ENCODE results near the gene ZHX3.

The ZHX3 gene

DNA sequence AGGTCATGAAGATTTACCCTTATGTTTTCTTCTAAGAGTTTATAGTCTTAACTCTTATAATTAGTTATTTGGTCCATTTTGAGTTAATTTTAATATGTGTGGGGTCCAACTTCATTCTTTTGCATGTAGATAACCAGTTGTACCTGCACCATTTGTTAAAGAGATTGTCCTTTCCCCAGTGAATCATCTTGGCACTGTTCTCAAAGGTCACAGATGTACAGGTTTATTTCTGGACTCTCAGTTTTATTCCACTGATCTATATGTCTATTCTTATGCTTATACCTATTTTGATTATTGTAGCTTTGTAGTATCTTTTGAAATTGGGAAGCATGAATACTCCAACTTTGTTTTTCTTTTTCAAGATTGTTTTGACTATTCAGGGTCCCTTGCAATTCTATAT, 44.1 kb downstream of the ZHX3 start:
- Histone ChIP-seq H3K27me3 (replicated peaks) (no peaks in the 10 kb centered on the region), H3K4me3 (ENCODE audit: low read depth, low read length) (no peak overlapping the region), H3K36me3 (replicated peaks) (no peaks in the 10 kb centered on the region), H3K27ac (no peak overlapping the region)
- in situ Hi-C loops (cut with HindIII; ENCODE audit: low pct_ligation_motif_present, low sequenced_read_pairs), result no loop called here
- no peak for DNase-seq
- TF ChIP-seq, protein P1, sequence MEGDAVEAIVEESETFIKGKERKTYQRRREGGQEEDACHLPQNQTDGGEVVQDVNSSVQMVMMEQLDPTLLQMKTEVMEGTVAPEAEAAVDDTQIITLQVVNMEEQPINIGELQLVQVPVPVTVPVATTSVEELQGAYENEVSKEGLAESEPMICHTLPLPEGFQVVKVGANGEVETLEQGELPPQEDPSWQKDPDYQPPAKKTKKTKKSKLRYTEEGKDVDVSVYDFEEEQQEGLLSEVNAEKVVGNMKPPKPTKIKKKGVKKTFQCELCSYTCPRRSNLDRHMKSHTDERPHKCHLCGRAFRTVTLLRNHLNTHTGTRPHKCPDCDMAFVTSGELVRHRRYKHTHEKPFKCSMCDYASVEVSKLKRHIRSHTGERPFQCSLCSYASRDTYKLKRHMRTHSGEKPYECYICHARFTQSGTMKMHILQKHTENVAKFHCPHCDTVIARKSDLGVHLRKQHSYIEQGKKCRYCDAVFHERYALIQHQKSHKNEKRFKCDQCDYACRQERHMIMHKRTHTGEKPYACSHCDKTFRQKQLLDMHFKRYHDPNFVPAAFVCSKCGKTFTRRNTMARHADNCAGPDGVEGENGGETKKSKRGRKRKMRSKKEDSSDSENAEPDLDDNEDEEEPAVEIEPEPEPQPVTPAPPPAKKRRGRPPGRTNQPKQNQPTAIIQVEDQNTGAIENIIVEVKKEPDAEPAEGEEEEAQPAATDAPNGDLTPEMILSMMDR (IDR thresholded peaks at IDR 0.05; ENCODE audit: low read depth, low read length, missing control alignments), result no peak

- no peak overlapping the region for H3K27ac ChIP-seq
- no peaks in the 10 kb centered on the region for H3K27me3 ChIP-seq (replicated peaks)
- H3K36me3 ChIP-seq (replicated peaks), result no peaks in the 10 kb centered on the region
- TF ChIP-seq, protein P1 (IDR thresholded peaks at IDR 0.05; ENCODE audit: low read depth, low read length, missing control alignments), result no peak
- no peak overlapping the region for H3K4me3 ChIP-seq (ENCODE audit: low read depth, low read length)
- in situ Hi-C loops (cut with HindIII; ENCODE audit: low pct_ligation_motif_present, low sequenced_read_pairs), result no loop called here
- no peak for DNase-seq
Measured at GRCh38 chr20:41272339-41272738, 45.2 kb downstream of the ZHX3 start.

DNA sequence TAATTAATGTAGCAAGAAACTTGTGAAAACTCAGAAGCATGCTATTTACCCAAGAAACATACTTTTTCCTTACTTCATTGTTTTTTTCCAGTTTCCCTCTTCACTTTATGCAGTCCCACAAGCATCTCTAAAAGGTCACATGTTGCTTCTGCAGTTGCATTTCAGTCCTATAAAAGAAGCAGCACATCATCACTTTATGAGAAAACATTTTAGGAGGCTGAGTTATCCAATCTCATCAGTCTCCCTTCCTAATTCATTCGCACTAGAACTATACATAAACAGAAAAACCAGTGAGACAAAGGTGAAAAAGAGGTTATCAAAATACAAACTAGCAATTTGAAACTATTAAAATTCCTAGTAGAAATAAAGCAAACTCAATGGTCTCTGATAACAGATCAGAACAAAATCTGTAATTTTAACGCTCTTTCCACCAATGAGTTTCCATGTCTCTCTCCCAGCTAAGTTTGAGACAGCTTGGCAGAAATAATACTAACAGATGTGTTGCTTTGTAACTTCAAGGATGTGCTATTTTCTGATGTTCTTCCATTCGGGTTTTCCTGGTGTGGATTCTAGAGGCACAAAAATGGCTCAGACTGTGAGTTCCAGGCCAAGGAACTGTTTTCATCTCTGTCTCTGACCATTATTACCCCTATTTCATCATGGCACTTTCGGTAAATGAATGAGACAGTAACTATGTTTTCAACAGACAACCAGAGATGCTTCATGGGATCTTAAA, 48.4 kb downstream of the ZHX3 start:
- Histone ChIP-seq H3K36me3 (replicated peaks) (no peaks in the 10 kb centered on the region), H3K27ac (no peak overlapping the region), H3K4me3 (ENCODE audit: low read depth, low read length) (no peak overlapping the region), H3K27me3 (replicated peaks) (no peaks in the 10 kb centered on the region)
- TF ChIP-seq, protein P1 (IDR thresholded peaks at IDR 0.05; ENCODE audit: low read depth, low read length, missing control alignments), result no peak
- DNase-seq, result no peak
- in situ Hi-C loops (cut with HindIII; ENCODE audit: low pct_ligation_motif_present, low sequenced_read_pairs), result no loop called here

DNA sequence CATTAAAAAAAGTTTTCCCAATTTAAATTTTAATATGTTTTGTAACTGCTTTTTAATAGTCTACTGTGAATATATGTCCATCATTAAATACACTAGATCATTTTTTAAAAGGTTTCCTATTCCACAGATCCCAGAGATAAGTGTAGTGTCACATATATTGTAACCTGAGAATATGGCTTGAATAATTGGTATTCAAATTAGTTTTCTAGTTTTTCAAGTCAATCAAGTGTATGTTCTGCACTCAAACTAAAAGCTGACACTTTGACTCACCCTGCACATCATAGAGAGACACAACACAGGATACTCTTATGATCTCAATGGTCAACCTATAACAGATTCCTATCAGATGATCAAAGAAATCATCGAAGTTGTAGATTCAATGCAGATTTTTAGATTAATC, 49.1 kb downstream of the ZHX3 start:
- no peak for DNase-seq
- H3K36me3 ChIP-seq (replicated peaks), result no peaks in the 10 kb centered on the region
- in situ Hi-C loops (cut with HindIII; ENCODE audit: low pct_ligation_motif_present, low sequenced_read_pairs), result no loop called here
- no peaks in the 10 kb centered on the region for H3K27me3 ChIP-seq (replicated peaks)
- no peak overlapping the region for H3K27ac ChIP-seq
- TF ChIP-seq, protein P1 (IDR thresholded peaks at IDR 0.05; ENCODE audit: low read depth, low read length, missing control alignments), result no peak
- H3K4me3 ChIP-seq (ENCODE audit: low read depth, low read length), result no peak overlapping the region

DNA sequence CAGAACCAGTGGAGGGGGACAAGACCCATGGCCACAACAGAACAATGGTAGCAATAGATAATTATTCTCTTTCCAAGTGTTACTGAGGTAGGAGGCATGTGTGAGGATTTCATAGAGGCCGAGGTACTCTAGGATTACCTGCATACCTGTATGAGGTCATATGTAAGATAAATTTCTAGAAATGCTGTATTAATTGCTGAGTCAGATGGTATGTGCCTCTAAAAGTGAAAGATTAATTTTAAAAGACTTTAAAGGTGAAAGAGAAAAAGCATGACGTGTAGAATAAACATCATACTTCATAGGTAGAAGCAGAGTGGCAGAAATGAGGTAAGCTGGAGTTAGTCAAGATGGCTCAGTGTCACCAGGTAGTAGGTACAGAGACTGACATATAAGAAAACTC, 51.6 kb downstream of the ZHX3 start:
- Histone ChIP-seq H3K36me3 (replicated peaks) (no peaks in the 10 kb centered on the region), H3K27me3 (replicated peaks) (no peaks in the 10 kb centered on the region), H3K27ac (no peak overlapping the region), H3K4me3 (ENCODE audit: low read depth, low read length) (no peak overlapping the region)
- no peak for DNase-seq
- in situ Hi-C loops (cut with HindIII; ENCODE audit: low pct_ligation_motif_present, low sequenced_read_pairs), result no loop called here
- TF ChIP-seq, protein P1 (IDR thresholded peaks at IDR 0.05; ENCODE audit: low read depth, low read length, missing control alignments), result no peak

DNA sequence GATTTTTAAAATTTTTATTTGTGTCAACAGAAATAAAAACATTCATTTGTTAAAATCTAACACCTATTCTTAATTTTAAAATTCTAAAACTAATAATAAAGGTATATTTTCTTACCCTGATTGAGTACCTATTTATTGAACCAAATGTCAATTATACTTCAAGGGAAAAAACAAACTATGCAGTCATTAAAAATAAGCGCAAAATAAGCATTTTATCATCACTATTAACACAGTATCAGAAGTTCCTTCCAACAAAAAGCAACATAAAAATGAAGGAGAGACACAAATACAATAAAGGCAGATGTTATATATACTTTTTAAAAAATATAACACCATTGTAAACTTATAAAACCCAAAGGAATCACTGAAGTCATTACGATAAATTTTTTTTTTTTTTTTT, 52.7 kb downstream of the ZHX3 start:
- TF ChIP-seq, protein P1 (IDR thresholded peaks at IDR 0.05; ENCODE audit: low read depth, low read length, missing control alignments), result no peak
- DNase-seq, result no peak
- in situ Hi-C loops (cut with HindIII; ENCODE audit: low pct_ligation_motif_present, low sequenced_read_pairs), result no loop called here
- Histone ChIP-seq H3K27ac (no peak overlapping the region), H3K27me3 (replicated peaks) (no peaks in the 10 kb centered on the region), H3K36me3 (replicated peaks) (no peaks in the 10 kb centered on the region), H3K4me3 (ENCODE audit: low read depth, low read length) (no peak overlapping the region)

Measured in brain microvascular endothelial cell (primary cell).